SK-N-SH (cell line): Measurements from ENCODE around the gene MAP2K5.

ENCODE experiments used
- CTCF ChIP-seq: fragments of 200-600 bp; sonication (generic); IDR thresholded peaks from 2 replicates; pipeline ENCODE4 v1.6.1; 2017; ENCODE audit warnings: antibody characterized with exemption, mild to moderate bottlenecking, moderate library complexity
- NFIC ChIP-seq: IDR thresholded peaks from 2 replicates; pipeline ENCODE4 v1.4.0; 2012; ENCODE audit warnings: borderline replicate concordance

- TF ChIP-seq CTCF (no peak), NFIC (no peak)
These were observed 165.2 kb downstream of the MAP2K5 start for GRCh38 chr15:67707520-67708283.
